ENCODE results near the gene GALNT18. TPM values are rescaled to one million over a fixed set of nuclear protein-coding genes. Genes with fewer than 3 reads are reported as not detected.

Gene GALNT18
- polyA plus RNA-seq, 1 donor from 2014 or later = 7.6 TPM

DNA sequence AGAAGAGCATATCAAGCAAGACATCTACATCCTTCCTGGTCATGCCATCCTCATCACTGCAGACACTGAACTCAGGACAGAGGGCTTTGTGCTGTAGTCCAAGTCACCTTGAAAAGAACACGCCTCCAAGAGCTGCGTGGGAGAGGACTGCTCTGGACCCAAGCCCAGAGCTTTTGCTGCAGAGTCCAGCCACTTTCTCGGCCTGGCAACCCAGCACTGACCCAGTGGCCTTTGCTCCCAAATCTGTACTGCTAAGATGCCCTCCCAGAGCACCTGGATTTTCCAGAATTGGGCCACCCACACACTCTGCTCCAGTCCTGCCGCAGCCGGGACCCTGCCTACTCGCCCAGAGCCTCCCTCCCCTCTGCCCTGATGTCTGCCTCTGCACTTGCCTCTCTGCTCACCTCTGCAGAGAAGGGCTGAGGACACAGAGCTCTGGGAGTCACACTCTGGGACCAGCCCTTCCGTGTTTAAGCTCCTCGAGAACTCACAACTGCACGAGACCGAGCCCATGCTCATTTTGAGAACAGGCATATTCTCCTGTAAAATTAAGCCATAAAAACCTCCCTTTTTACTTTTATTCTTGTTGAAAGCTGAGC is 185.0 kb downstream of the GALNT18 start:
- Histone ChIP-seq H3K9me2 (ENCODE audit: insufficient read depth, low read length) (no peaks in the 10 kb centered on the region), H3K27me3 (ENCODE audit: insufficient read depth, low read depth, low read length) (no peaks in the 10 kb centered on the region), H3K4me3 (ENCODE audit: low read length) (no peak overlapping the region), H3K79me2 (replicated peaks; ENCODE audit: insufficient read depth, low read length) (no peaks in the 10 kb centered on the region), H3F3A (ENCODE audit: insufficient read depth, low read length, poor library complexity, severe bottlenecking) (no peaks in the 10 kb centered on the region), H3K4me2 (ENCODE audit: low read length) (no peak overlapping the region), H3K9ac (ENCODE audit: low read length) (no peak overlapping the region), H3K9me3 (ENCODE audit: low read length) (no peaks in the 10 kb centered on the region), H3K27ac (ENCODE audit: low read length) (no peak overlapping the region), H2AFZ (ENCODE audit: low read depth, low read length) (no peak overlapping the region), H4K20me1 (ENCODE audit: insufficient read depth) (no peaks in the 10 kb centered on the region), H3K36me3 (ENCODE audit: insufficient read depth, low read length) (no peaks in the 10 kb centered on the region)
- TF ChIP-seq POLR2AphosphoS5 (IDR thresholded peaks at IDR 0.05) = no peak
- TF ChIP-seq EP300 (conservative IDR thresholded peaks at IDR 0.05; ENCODE audit: poor library complexity, severe bottlenecking) = no peak
- TF ChIP-seq REST (IDR thresholded peaks at IDR 0.05; ENCODE audit: borderline replicate concordance) = no peak
- TF ChIP-seq SMC3 (conservative IDR thresholded peaks at IDR 0.05; ENCODE audit: poor library complexity) = no peak
- TF ChIP-seq TAF1 (IDR thresholded peaks at IDR 0.05; ENCODE audit: low read depth) = no peak
- TF ChIP-seq EZH2 (IDR thresholded peaks at IDR 0.05; ENCODE audit: borderline replicate concordance, insufficient read depth, low read length, poor library complexity, severe bottlenecking) = no peak
- TF ChIP-seq RAD21 (conservative IDR thresholded peaks at IDR 0.05) = no peak
- TF ChIP-seq MXI1 (conservative IDR thresholded peaks at IDR 0.05; ENCODE audit: poor library complexity, severe bottlenecking) = no peak
- TF ChIP-seq, protein P1, sequence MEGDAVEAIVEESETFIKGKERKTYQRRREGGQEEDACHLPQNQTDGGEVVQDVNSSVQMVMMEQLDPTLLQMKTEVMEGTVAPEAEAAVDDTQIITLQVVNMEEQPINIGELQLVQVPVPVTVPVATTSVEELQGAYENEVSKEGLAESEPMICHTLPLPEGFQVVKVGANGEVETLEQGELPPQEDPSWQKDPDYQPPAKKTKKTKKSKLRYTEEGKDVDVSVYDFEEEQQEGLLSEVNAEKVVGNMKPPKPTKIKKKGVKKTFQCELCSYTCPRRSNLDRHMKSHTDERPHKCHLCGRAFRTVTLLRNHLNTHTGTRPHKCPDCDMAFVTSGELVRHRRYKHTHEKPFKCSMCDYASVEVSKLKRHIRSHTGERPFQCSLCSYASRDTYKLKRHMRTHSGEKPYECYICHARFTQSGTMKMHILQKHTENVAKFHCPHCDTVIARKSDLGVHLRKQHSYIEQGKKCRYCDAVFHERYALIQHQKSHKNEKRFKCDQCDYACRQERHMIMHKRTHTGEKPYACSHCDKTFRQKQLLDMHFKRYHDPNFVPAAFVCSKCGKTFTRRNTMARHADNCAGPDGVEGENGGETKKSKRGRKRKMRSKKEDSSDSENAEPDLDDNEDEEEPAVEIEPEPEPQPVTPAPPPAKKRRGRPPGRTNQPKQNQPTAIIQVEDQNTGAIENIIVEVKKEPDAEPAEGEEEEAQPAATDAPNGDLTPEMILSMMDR (IDR thresholded peaks at IDR 0.05; ENCODE audit: poor library complexity, severe bottlenecking) = no peak

DNA sequence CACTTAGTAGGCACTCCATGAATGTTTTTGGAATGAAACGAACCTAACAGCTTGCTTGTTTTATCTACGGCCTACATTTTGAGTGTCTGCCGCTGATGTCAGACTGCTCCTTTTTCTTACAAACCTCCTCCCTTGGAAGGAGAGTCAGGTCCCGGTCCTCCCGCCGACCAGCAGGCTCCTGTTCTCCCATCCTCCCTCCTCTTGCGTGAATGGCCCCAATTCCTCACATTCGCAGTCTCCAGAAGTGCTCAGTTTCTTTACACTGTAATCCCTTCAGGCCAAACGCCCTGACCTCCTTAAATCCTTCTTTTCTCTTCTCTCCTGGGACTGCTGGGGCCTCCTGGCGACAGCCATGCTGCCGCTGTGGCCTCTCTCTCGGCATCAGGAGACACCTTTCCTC is 186.2 kb downstream of the GALNT18 start:
- Histone ChIP-seq H3K9me2 (ENCODE audit: insufficient read depth, low read length) (no peaks in the 10 kb centered on the region), H3K36me3 (ENCODE audit: insufficient read depth, low read length) (no peaks in the 10 kb centered on the region), H3K27ac (ENCODE audit: low read length) (no peak overlapping the region), H3K79me2 (replicated peaks; ENCODE audit: insufficient read depth, low read length) (no peaks in the 10 kb centered on the region), H3K4me3 (ENCODE audit: low read length) (no peak overlapping the region), H3K9me3 (ENCODE audit: low read length) (no peaks in the 10 kb centered on the region), H2AFZ (ENCODE audit: low read depth, low read length) (no peak overlapping the region), H3K4me2 (ENCODE audit: low read length) (no peak overlapping the region), H3K9ac (ENCODE audit: low read length) (no peak overlapping the region), H3F3A (ENCODE audit: insufficient read depth, low read length, poor library complexity, severe bottlenecking) (no peaks in the 10 kb centered on the region), H4K20me1 (ENCODE audit: insufficient read depth) (no peaks in the 10 kb centered on the region), H3K27me3 (ENCODE audit: insufficient read depth, low read depth, low read length) (no peaks in the 10 kb centered on the region)
- TF ChIP-seq MXI1 (conservative IDR thresholded peaks at IDR 0.05; ENCODE audit: poor library complexity, severe bottlenecking) (no peak), TAF1 (IDR thresholded peaks at IDR 0.05; ENCODE audit: low read depth) (no peak), RAD21 (conservative IDR thresholded peaks at IDR 0.05) (no peak), EZH2 (IDR thresholded peaks at IDR 0.05; ENCODE audit: borderline replicate concordance, insufficient read depth, low read length, poor library complexity, severe bottlenecking) (no peak), REST (IDR thresholded peaks at IDR 0.05; ENCODE audit: borderline replicate concordance) (no peak), SMC3 (conservative IDR thresholded peaks at IDR 0.05; ENCODE audit: poor library complexity) (no peak)
- TF ChIP-seq, protein P1 (IDR thresholded peaks at IDR 0.05; ENCODE audit: poor library complexity, severe bottlenecking) = no peak

Measured in neural cell (in vitro differentiated cells).